Right atrium auricular region (tissue), 2 donors: ENCODE results near the gene SYNDIG1L. TPM values are rescaled to one million over a fixed set of nuclear protein-coding genes. Genes with fewer than 3 reads are reported as not detected.

ENCODE experiments used
- DNase-seq: peaks from one replicate; pipeline ENCODE4 v3.0.0-alpha.2; 2019; ENCODE audit warnings: low spot score
- H3K27ac ChIP-seq, 2 donors: fragments of 200-600 bp; sonication (generic); 1 replicate in 1 of 2; 2 replicates in 1 of 2; pipeline ENCODE4 v1.5.1; 2016 to 2019
- H3K27me3 ChIP-seq, 2 donors: fragments of 200-600 bp; sonication (generic); one replicate each; pipeline versions ENCODE4 v1.5.1 to v1.6.0; 2017 to 2019
- H3K36me3 ChIP-seq: fragments of 200-600 bp; sonication (generic); one replicate; pipeline ENCODE4 v1.5.1; 2016
- H3K4me1 ChIP-seq, 2 donors: fragments of 200-600 bp; sonication (generic); one replicate each; pipeline versions ENCODE4 v1.5.1 to v1.6.0; 2017 to 2019
- H3K4me3 ChIP-seq, 2 donors: fragments of 200-600 bp; sonication (generic); 1 replicate in 1 of 2; 2 replicates in 1 of 2; pipeline ENCODE4 v1.5.1; 2017 to 2019; ENCODE audit warnings: mild to moderate bottlenecking in 1 of 2, moderate library complexity in 1 of 2
- H3K9me3 ChIP-seq, 2 donors: fragments of 200-600 bp; sonication (generic); one replicate each; pipeline ENCODE4 v1.5.1; 2019
- CTCF ChIP-seq, 2 donors: fragments of 200-600 bp; sonication (generic); IDR thresholded peaks; one replicate each; pipeline ENCODE4 v1.5.1; 2019; ENCODE audit warnings: antibody characterized with exemption in 2 of 2
- total RNA-seq, 2 donors: library from RNA; depleted of rRNA; stranded (reverse); fragments of >200 nt; gene quantifications; one replicate each; pipeline ENCODE4 v1.1.0, GENCODE V29; 2016

SYNDIG1L gene
- total RNA-seq, 2 donors from 2014 or later: 0.12 to 0.22 TPM

DNA sequence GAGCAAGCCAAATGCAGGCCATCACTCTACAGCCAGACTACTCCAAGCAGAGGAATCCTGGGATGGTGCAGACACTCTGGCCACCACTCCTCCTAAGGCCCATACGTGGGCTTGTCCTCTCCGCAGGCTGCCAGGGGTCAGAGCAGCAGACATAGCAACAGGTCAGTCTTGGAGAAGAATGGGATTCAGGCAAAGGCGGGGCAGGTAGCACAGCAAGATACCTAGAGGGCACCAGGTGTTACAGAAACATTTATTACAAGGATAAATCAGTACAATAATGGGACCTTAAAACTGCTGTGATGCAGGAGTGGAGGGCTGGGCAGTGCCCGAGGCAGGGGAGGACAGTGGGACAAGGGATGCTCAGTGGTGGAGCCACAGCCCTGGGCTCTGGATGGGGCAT is 20.3 kb downstream of the SYNDIG1L start:
- no peak for TF ChIP-seq CTCF (IDR thresholded peaks at IDR 0.05)
- Histone ChIP-seq H3K27ac (no peak overlapping the region), H3K4me3 (no peak overlapping the region), H3K27me3 (no peaks in the 10 kb centered on the region), H3K9me3 (no peaks in the 10 kb centered on the region), H3K36me3 (no peaks in the 10 kb centered on the region), H3K4me1 (peaks cover 0 to 16% of the 10 kb centered on the region in 2 donors)
- no peak for DNase-seq

GRCh38 chr14:74404435-74404834 is 21.6 kb downstream of the SYNDIG1L start:
- Histone ChIP-seq H3K9me3 (no peaks in the 10 kb centered on the region), H3K4me3 (no peak overlapping the region), H3K27ac (no peak overlapping the region), H3K36me3 (no peaks in the 10 kb centered on the region), H3K27me3 (no peaks in the 10 kb centered on the region), H3K4me1 (peaks cover 0 to 16% of the 10 kb centered on the region in 2 donors)
- TF ChIP-seq CTCF (IDR thresholded peaks at IDR 0.05): no peak
- no peak for DNase-seq

DNA sequence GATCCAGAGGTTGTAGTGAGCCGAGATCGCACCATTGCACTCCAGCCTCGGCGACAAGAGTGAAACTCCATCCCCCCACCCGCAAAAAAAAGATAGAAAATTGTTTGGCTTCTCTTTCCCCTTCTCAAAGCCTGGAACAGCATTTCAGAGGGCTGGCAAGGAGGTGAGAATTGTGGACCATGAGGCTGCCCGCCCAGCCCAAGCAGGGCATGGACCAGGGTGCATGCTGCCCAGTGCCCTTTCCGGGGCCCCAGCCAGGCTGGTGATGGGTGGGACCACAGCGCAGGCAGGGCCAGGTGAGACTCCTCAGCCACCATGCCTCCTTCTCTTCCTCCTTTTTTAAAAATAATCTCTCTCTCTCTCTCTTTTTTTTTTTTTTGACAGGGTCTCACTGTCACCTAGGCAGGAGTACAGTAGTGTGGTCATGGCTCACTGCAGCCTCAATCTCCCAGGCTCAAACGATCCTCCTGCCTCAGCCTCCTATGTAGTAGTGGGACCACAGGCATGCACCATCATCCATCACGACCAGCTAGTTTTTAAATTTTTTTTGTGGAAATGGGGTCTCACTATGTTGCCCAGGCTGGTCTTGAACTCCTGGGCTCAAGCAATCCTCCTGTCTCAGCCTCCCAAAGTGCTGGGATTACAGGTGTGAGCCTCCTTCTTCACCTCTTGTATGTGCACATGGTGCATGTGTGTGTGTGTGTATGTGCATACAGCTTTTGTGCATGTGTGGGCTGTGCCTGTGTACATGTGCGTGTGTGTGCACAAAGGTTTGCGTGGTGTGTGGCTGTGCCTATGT is 22.2 kb downstream of the SYNDIG1L start:
- H3K4me3 ChIP-seq: no peak overlapping the region
- peaks cover 0 to 16% of the 10 kb centered on the region in 2 donors for H3K4me1 ChIP-seq
- H3K27ac ChIP-seq: no peak overlapping the region
- no peaks in the 10 kb centered on the region for H3K9me3 ChIP-seq
- no peak for DNase-seq
- H3K36me3 ChIP-seq: no peaks in the 10 kb centered on the region
- no peak for TF ChIP-seq CTCF (IDR thresholded peaks at IDR 0.05)
- no peaks in the 10 kb centered on the region for H3K27me3 ChIP-seq

DNA sequence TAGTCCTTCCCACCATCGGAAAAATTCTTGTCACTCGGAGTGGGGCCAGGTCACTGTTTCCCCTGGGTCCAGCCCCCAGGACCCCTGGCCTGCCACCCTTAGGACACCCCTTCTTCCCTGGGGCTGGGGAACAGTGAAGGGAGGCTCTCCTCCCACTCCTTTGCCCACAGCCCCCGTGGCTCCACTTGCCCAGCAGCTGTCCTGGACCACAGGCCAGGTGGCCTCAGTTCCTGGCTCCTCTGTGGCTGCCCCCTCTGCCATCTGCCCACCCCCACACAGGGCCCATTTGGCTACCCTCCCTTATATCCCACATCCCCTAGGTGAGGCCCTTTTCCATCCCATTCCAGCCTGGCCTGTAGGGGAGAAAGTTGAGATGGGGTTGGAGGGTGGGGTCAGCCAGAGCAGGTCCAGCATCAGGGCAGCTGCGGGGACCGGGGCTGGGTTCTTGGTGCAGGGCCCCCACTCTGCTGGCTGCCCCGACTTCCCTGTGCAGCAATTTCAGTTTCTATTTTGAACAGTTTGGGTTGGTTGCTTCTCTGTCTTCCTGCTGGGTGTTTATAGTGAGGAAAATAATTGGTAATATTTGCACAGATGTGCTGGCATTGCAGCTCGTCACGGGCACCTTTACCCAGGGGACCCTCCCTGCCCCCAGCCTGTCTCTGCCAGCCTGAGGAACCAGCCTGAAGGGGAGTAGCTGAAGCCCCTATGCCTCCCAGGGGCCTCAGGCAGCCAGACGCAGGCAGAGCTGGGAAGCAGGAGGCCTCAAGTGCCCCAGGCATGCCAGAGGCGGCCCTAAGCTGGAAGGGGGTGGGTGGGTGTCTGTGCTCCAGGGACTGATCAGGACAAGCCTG is 23.4 kb downstream of the SYNDIG1L start:
- H3K27me3 ChIP-seq: no peaks in the 10 kb centered on the region
- no peak for DNase-seq
- no peaks in the 10 kb centered on the region for H3K36me3 ChIP-seq
- no peaks in the 10 kb centered on the region for H3K9me3 ChIP-seq
- H3K4me3 ChIP-seq: no peak overlapping the region
- no peak overlapping the region for H3K27ac ChIP-seq
- H3K4me1 ChIP-seq: peaks cover 0 to 16% of the 10 kb centered on the region in 2 donors
- TF ChIP-seq CTCF (IDR thresholded peaks at IDR 0.05): no peak

GRCh38 chr14:74401504-74402241 is 24.3 kb downstream of the SYNDIG1L start:
- TF ChIP-seq CTCF (IDR thresholded peaks at IDR 0.05): no peak
- Histone ChIP-seq H3K27ac (peak overlapping the region; percentile 9 to 45), H3K4me3 (peak overlapping the region in 1 of 2 donors; percentile 14), H3K36me3 (no peaks in the 10 kb centered on the region), H3K9me3 (no peaks in the 10 kb centered on the region), H3K4me1 (peaks cover 0 to 16% of the 10 kb centered on the region in 2 donors), H3K27me3 (no peaks in the 10 kb centered on the region)
- DNase-seq: no peak
